Kidney (tissue), 14 donors: Measurements from ENCODE around the gene CNOT11. TPM values are rescaled to one million over a fixed set of nuclear protein-coding genes. Genes with fewer than 3 reads are reported as not detected.
"Not testable (repeated sequence)": the region's sequence is repeated elsewhere in the genome, so short reads cannot be mapped to it uniquely, and the experiment has no call there.

Experiments
- DNase-seq, 5 donors: peaks; one replicate each; pipeline ENCODE4 v3.0.0-alpha.2; 2013 to 2020
- FAIRE-seq: peaks from 2 replicates; lab custom pipeline; 2012; peaks lifted over from hg19 to GRCh38; lab: Jason Lieb, UNC
- H3K27ac ChIP-seq, 2 donors: one replicate each; pipeline ENCODE4 v1.7.0; 2013; ENCODE audit warnings: low read depth in 2 of 2, low read length in 2 of 2, inconsistent platforms in 1 of 2
- H3K27me3 ChIP-seq: one replicate; pipeline ENCODE4 v1.7.1; 2013; ENCODE audit warnings: low read length, inconsistent platforms; ENCODE audit not compliant: control insufficient read depth, insufficient read depth
- H3K36me3 ChIP-seq, 3 donors: one replicate each; pipeline versions ENCODE4 v1.7.0 to v1.7.1; 2013; ENCODE audit warnings: low read length in 3 of 3, control low read depth in 1 of 3, inconsistent platforms in 1 of 3; ENCODE audit not compliant: insufficient read depth in 3 of 3, control insufficient read depth in 2 of 3
- H3K4me1 ChIP-seq, 3 donors: one replicate each; pipeline versions ENCODE4 v1.7.0 to v1.7.1; 2013; ENCODE audit warnings: low read length in 3 of 3, inconsistent platforms in 1 of 3, low read depth in 1 of 3; ENCODE audit not compliant: control insufficient read depth in 2 of 3, insufficient read depth in 2 of 3
- H3K4me3 ChIP-seq, 3 donors: one replicate each; pipeline versions ENCODE4 v1.7.0 to v1.8.1; 2013; ENCODE audit warnings: low read length in 3 of 3, control low read depth in 1 of 3, inconsistent platforms in 1 of 3
- H3K9ac ChIP-seq, 3 donors: one replicate each; pipeline versions ENCODE4 v1.7.0 to v1.7.1; 2013; ENCODE audit warnings: low read length in 3 of 3, control low read depth in 1 of 3, inconsistent platforms in 1 of 3
- H3K9me3 ChIP-seq, 3 donors: one replicate each; pipeline versions ENCODE4 v1.7.0 to v1.7.1; 2013; ENCODE audit warnings: low read length in 3 of 3, control low read depth in 1 of 3, inconsistent platforms in 1 of 3; ENCODE audit not compliant: control insufficient read depth in 2 of 3, insufficient read depth in 1 of 3
- CTCF ChIP-seq: IDR thresholded peaks from 3 replicates; pipeline ENCODE4 v1.5.1; 2012; ENCODE audit warnings: mild to moderate bottlenecking, moderate library complexity, borderline replicate concordance; ENCODE audit not compliant: insufficient read depth; ENCODE audit errors: extremely low read depth
- intact Hi-C: fragments of 100-400 bp; cut with DNase I; formaldehyde crosslinking; loops from one replicate; pipeline ENCODE4 v1.11.1; 2022
- microRNA-seq: library from miRNA; unstranded; fragments of <30 nt; microRNA quantifications from one replicate; pipeline ENCODE4 v1.2.0, GENCODE V29; 2020
- polyA plus RNA-seq: library from polyadenylated mRNA; stranded (reverse); fragments of 350-450 nt; fragmentation: Illumina TruSeq; extraction: RNeasy Lipid Tissue Mini Kit (QIAGEN cat#74804); gene quantifications from one replicate; pipeline ENCODE4 v1.2.3, GENCODE V29; 2014; ENCODE audit warnings: low read depth, low replicate concordance; ENCODE audit not compliant: insufficient read depth
- total RNA-seq: library from RNA; stranded (reverse); fragmentation: NEBNext Ultra II Directional; extraction: Animal tissue kit (Norgen Biotek cat#: 25700); gene quantifications from one replicate; pipeline ENCODE4 v1.2.1, GENCODE V29; 2021
- donor health status: control.
- donor health status: control.
- donor health status: control.
- donor health status: control.
- donor health status: control.
- donor health status: DM: yes; HTN: yes; CAD: no.
- donor health status: Normal renal cell carcinoma (clear cell type).

CNOT11 gene
- total and polyA plus RNA-seq, 2 donors from 2014 or later = 28.4 to 45.7 TPM

- TF ChIP-seq CTCF = no peak
- Histone ChIP-seq H3K36me3 (no peaks in the 10 kb centered on the region), H3K27me3 (no peaks in the 10 kb centered on the region), H3K27ac (no peak overlapping the region), H3K4me1 (peaks cover 5 to 9% (median 5%) of the 10 kb centered on the region in 3 donors), H3K9me3 (no peaks in the 10 kb centered on the region), H3K4me3 (no peak overlapping the region), H3K9ac (no peak overlapping the region)
- FAIRE-seq = no peak
- no peak for DNase-seq
- intact Hi-C loops = no loop called here
These were observed 58.4 kb downstream of the CNOT11 start for GRCh38 chr2:101310834-101311695.

GRCh38 chr2:101311696-101312017 is 59.0 kb downstream of the CNOT11 start:
- no peak overlapping the region for H3K27ac ChIP-seq
- intact Hi-C loops = no loop called here
- no peaks in the 10 kb centered on the region for H3K36me3 ChIP-seq
- H3K9me3 ChIP-seq = no peaks in the 10 kb centered on the region
- no peak overlapping the region for H3K9ac ChIP-seq
- no peak for DNase-seq
- H3K4me1 ChIP-seq = peaks cover 0 to 9% (median 3%) of the 10 kb centered on the region in 3 donors
- no peak for FAIRE-seq
- H3K4me3 ChIP-seq = no peak overlapping the region
- H3K27me3 ChIP-seq = no peaks in the 10 kb centered on the region
- no peak for TF ChIP-seq CTCF

GRCh38 chr2:101316568-101316967 is 63.9 kb downstream of the CNOT11 start:
- H3K27ac ChIP-seq, H3K9ac ChIP-seq, FAIRE-seq, DNase-seq, intact Hi-C loops, H3K4me1 ChIP-seq, H3K9me3 ChIP-seq, H3K27me3 ChIP-seq, H3K36me3 ChIP-seq, H3K4me3 ChIP-seq: not testable (repeated sequence)

Small RNA genes within 50 kb of the gene (microRNA-seq; reads per million reads assigned to microRNA genes)
- 2.4 reads per million for gene MIR5696

Other genes with a start within 250 kb of the CNOT11 start
- gene TBC1D8, start 101.5 kb upstream of the CNOT11 start, total RNA-seq = 47.9 TPM
- 7.4 TPM for gene TBC1D8, start 101.5 kb upstream of the CNOT11 start, polyA plus RNA-seq
- 75.8 TPM for gene RNF149, start 55.8 kb downstream of the CNOT11 start, total RNA-seq
- gene RNF149, start 55.8 kb downstream of the CNOT11 start, polyA plus RNA-seq = 30.1 TPM
- gene CREG2, start 134.6 kb downstream of the CNOT11 start, total RNA-seq = 0.69 TPM
- not detected for gene CREG2, start 134.6 kb downstream of the CNOT11 start, polyA plus RNA-seq
- 0.28 TPM for gene RFX8, start 222.2 kb downstream of the CNOT11 start, total RNA-seq
- not detected for gene RFX8, start 222.2 kb downstream of the CNOT11 start, polyA plus RNA-seq